HG03159 (cell line): ENCODE measurements around the gene SUPT3H.
"Not testable (repeated sequence)": the region's sequence is repeated elsewhere in the genome, so short reads cannot be mapped to it uniquely, and the experiment has no call there.

Experiments used
- ATAC-seq: cut with Tn5 transposase; IDR thresholded peaks from one replicate; pipeline ENCODE4 v1.9.1; 2021; ENCODE audit warnings: mild to moderate bottlenecking, moderate library complexity; ENCODE audit not compliant: unreplicated experiment

Gene SUPT3H

GRCh38 chr6:45185403-45186251 lies 192.1 kb downstream of the SUPT3H start:
- ATAC-seq = no peak

GRCh38 chr6:45184937-45185336 lies 192.8 kb downstream of the SUPT3H start:
- no peak for ATAC-seq

GRCh38 chr6:45184040-45184439 lies 193.7 kb downstream of the SUPT3H start:
- ATAC-seq = no peak

GRCh38 chr6:45176373-45176772 lies 201.4 kb downstream of the SUPT3H start:
- not testable (repeated sequence) for ATAC-seq

GRCh38 chr6:45175272-45175671 lies 202.5 kb downstream of the SUPT3H start:
- no peak for ATAC-seq

- ATAC-seq = no peak
These were observed 203.7 kb downstream of the SUPT3H start for GRCh38 chr6:45174045-45174444.

- no peak for ATAC-seq
These were observed 206.4 kb downstream of the SUPT3H start for GRCh38 chr6:45171380-45171779.

GRCh38 chr6:45170309-45170708 lies 207.4 kb downstream of the SUPT3H start:
- ATAC-seq = no peak

- ATAC-seq = no peak
These were observed 207.9 kb downstream of the SUPT3H start for GRCh38 chr6:45169815-45170214.

GRCh38 chr6:45163952-45164766 lies 213.6 kb downstream of the SUPT3H start:
- no peak for ATAC-seq

GRCh38 chr6:45160305-45160704 lies 217.4 kb downstream of the SUPT3H start:
- ATAC-seq = no peak

GRCh38 chr6:45156075-45156474 lies 221.7 kb downstream of the SUPT3H start:
- peak; percentile 98 for ATAC-seq

- no peak for ATAC-seq
These were observed 222.3 kb downstream of the SUPT3H start for GRCh38 chr6:45155341-45155894.

GRCh38 chr6:45154679-45155078 lies 223.1 kb downstream of the SUPT3H start:
- ATAC-seq = no peak

GRCh38 chr6:45148711-45149341 lies 228.9 kb downstream of the SUPT3H start:
- no peak for ATAC-seq

GRCh38 chr6:45148278-45148677 lies 229.5 kb downstream of the SUPT3H start:
- ATAC-seq = no peak

- not testable (repeated sequence) for ATAC-seq
These were observed 232.1 kb downstream of the SUPT3H start for GRCh38 chr6:45145658-45146057.

GRCh38 chr6:45138765-45139164 lies 239.0 kb downstream of the SUPT3H start:
- ATAC-seq = no peak

- ATAC-seq = no peak
These were observed 241.2 kb downstream of the SUPT3H start for GRCh38 chr6:45136495-45136894.

GRCh38 chr6:45132658-45133294 lies 245.0 kb downstream of the SUPT3H start:
- no peak for ATAC-seq

- ATAC-seq = no peak
These were observed 245.7 kb downstream of the SUPT3H start for GRCh38 chr6:45132059-45132458.
